ENCODE data around the gene SLC35E2B. TPM values are rescaled to one million over a fixed set of nuclear protein-coding genes. Genes with fewer than 3 reads are reported as not detected.
A peak's percentile ranks its signal among the peaks of the same experiment; 100 is the strongest.
"Not testable (repeated sequence)": the region's sequence is repeated elsewhere in the genome, so short reads cannot be mapped to it uniquely, and the experiment has no call there.

The SLC35E2B gene
- total RNA-seq, 3 donors from 2014 or later, result 32.4 to 75.2 (median 73.8) TPM

GRCh38 chr1:1639368-1639767 is 53.2 kb downstream of the SLC35E2B start:
- ATAC-seq; H3K4me3 ChIP-seq; H3K4me1 ChIP-seq (ENCODE audit: low read depth); DNase-seq; intact Hi-C loops (cut with DNase I, micrococcal nuclease); H3K36me3 ChIP-seq (ENCODE audit: low read depth); H3K9me3 ChIP-seq: not testable (repeated sequence)

DNA sequence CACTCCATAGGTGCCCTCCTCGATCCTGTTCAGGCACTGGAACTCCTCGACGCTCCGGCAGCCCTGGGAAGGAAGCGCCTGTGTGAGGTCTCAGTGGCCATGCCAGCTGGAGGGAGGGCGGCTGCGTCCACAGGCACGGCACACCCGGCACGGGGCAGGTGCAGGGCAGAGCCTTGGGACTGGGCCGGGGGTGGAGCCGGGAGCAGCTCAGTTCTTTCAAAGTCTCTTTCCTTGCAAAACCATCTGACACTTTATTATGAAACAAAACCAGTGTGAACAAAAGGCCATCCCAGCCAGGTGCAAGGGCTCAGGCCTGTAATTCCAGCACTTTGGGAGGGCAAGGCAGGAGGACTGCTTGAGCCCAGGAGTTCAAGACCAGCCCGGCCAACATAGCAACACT is 54.1 kb downstream of the SLC35E2B start:
- H3K4me1 ChIP-seq (ENCODE audit: low read depth); H3K9me3 ChIP-seq; ATAC-seq; intact Hi-C loops (cut with DNase I, micrococcal nuclease); H3K36me3 ChIP-seq (ENCODE audit: low read depth); H3K4me3 ChIP-seq: not testable (repeated sequence)
- peak in 2 of 3 donors; percentile 80 to 91 for DNase-seq

GRCh38 chr1:1637479-1637875 is 55.1 kb downstream of the SLC35E2B start:
- H3K4me1 ChIP-seq (ENCODE audit: low read depth); intact Hi-C loops (cut with DNase I, micrococcal nuclease); H3K9me3 ChIP-seq; H3K36me3 ChIP-seq (ENCODE audit: low read depth); ATAC-seq; H3K4me3 ChIP-seq: not testable (repeated sequence)
- DNase-seq, result peak in 1 of 3 donors; percentile 22

DNA sequence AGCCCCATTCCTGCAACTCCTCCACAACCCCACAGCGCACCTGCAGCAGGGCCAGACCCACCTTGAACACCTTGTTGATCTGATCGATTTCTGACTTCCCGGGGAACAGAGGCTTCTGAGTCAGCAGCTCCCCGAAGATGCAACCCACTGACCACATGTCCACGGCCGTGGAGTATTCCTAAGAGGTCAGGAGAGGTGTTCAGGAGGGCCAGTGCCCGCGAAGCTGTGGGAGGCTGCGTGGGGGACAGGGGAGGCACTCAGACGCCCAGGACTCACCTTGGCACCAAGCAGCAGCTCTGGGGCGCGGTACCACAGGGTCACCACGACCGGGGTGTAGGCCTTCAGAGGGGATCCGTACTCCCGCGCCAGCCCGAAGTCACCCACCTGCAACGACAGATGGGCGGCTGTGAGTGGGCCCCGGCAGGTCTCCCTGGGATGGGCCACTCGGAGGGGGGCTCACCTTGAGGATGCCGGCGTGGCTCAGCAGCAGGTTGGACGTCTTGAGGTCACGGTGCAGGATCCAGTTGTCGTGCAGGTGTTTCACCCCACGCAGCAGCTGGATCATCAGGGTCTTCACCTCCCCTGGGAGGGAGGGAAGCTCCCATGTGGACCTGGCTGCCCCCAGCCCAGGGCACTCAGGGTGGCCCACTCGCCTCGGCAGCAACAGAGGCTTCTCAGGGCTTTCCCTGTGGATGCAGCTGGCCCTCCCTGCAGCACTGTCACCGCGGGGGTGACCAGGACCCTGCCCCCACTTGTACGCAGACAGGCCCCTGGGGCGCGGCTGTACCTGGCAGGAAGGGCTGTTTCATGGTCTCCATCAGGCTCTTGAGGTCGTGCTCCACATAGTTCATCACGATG is 55.7 kb downstream of the SLC35E2B start:
- peak in 1 of 3 donors; percentile 47 for DNase-seq
- H3K9me3 ChIP-seq; H3K36me3 ChIP-seq (ENCODE audit: low read depth); ATAC-seq; intact Hi-C loops (cut with DNase I, micrococcal nuclease); H3K4me3 ChIP-seq; H3K4me1 ChIP-seq (ENCODE audit: low read depth): not testable (repeated sequence)

GRCh38 chr1:1634613-1635012 is 58.0 kb downstream of the SLC35E2B start:
- H3K4me1 ChIP-seq (ENCODE audit: low read depth); intact Hi-C loops (cut with DNase I, micrococcal nuclease); H3K36me3 ChIP-seq (ENCODE audit: low read depth); ATAC-seq; H3K9me3 ChIP-seq; H3K4me3 ChIP-seq: not testable (repeated sequence)
- peak in 1 of 3 donors; percentile 39 for DNase-seq

DNA sequence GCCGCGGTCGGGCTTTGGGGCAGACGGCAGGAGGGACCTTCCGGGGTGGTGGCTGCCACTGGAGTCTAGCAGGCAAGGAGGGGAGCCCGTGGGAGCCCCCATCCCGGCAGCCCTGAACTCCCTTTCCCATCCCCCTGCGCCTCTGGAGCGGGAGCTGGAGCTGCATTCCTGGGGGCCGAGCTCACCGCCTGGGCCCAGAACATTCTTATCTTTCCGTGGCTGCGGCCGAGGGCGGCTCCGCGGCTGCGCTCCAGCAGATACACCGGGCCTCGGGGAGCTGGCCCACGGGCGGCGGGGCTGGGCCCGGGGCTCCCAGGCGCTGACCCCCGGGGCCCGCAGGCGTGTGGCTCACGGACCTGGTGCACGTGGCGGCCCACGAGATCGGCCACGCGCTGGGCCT is 59.2 kb downstream of the SLC35E2B start:
- H3K9me3 ChIP-seq; intact Hi-C loops (cut with DNase I, micrococcal nuclease); H3K4me1 ChIP-seq (ENCODE audit: low read depth); DNase-seq; H3K36me3 ChIP-seq (ENCODE audit: low read depth); H3K4me3 ChIP-seq; ATAC-seq: not testable (repeated sequence)

DNA sequence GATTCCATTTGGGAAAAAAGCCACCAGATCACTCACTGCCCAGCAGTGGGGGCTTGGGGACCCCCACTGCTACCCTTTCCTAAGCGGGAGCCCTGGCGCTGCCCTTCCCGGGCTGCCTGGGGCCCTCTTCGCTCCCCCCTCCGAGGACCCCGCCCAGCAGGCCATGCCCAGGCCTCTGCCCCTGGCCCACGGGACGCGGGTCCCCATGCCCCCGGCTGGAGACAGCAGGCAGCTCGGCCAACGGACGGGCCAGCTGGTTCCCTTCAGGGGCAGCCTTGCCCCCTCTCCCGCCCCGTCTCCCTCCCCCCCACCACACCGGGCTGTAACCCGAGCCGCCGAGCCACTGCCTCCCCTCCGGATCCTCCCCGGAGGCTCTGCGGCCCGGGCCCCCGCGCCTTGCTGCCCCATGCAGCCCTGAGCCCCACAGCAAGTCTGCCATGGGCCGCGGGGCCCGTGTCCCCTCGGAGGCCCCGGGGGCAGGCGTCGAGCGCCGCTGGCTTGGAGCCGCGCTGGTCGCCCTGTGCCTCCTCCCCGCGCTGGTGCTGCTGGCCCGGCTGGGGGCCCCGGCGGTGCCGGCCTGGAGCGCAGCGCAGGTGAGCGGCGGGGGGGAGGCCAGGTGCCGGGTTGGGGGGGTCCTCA is 60.7 kb downstream of the SLC35E2B start, which contains the start of gene MMP23B:
Gene MMP23B (plus strand): TSS at position 392 of the 639 bp plus-strand sequence. CDS start 46 bp downstream, at position 438.
- Histone ChIP-seq H3K4me3 (no peak within 1 kb of the TSS), H3K4me1 (ENCODE audit: low read depth) (peaks cover 12% of the 10 kb centered on the region), H3K36me3 (ENCODE audit: low read depth) (no peaks in the 10 kb centered on the region), H3K9me3 (no peaks in the 10 kb centered on the region)
- DNase-seq (peak in 1 of 3 donors; percentile 60), ATAC-seq (no peak)
- TF ChIP-seq CTCF (IDR thresholded peaks at IDR 0.05), result no peak
- intact Hi-C loops (cut with DNase I, micrococcal nuclease), result no loop called here

DNA sequence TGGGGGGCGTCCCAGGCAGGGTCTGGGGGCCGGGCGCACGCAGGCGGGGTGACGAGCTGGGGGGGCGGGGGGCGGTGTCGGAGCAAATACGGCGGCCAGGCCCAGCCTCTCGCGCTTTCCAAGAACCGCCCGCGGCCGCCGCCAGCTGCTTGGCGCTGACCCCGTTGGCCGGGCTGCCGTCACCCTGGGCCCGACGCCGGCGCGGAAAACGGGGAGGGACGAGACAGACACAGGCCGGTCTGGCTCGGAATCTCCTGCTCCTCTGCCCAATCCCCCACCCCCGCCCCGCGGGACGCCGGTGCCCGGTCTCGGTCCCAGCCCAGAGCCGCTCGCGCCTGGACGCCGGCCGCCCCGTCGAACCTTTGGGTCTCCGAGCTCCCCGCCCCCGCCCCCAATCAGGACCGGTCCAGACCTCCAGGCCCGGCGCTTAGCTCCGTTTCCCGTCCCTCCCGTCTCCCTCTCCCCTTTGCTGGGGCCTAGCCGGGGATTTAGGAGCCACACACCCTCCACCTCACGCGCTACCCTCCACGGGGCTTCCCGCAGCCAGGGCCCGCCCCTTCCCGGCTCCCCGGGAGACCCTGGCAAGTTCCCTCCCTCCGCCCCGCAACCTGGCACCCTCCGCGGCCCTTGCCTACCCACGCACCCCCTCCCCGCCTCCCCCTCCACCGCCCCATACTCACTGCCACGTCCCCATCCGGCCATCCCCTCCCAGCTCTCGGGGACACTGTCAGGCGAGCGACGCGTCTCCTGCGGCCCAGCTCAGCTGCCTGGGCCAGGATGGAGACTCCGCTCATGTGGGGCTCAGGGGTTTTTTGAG is 61.4 kb downstream of the SLC35E2B start:
- Histone ChIP-seq H3K36me3 (ENCODE audit: low read depth) (no peaks in the 10 kb centered on the region), H3K4me1 (ENCODE audit: low read depth) (peaks cover 19% of the 10 kb centered on the region), H3K4me3 (no peak overlapping the region), H3K9me3 (no peaks in the 10 kb centered on the region)
- no peak for TF ChIP-seq CTCF (IDR thresholded peaks at IDR 0.05)
- ATAC-seq, result peak; percentile 5
- DNase-seq, result peak; percentile 48 to 79 (median 72)
- intact Hi-C loops (cut with DNase I, micrococcal nuclease), result no loop called here

Measured in mucosa of descending colon (tissue), 3 donors.